PC-3 (cell line): Measurements from ENCODE around the gene NDUFV1. TPM values are rescaled to one million over a fixed set of nuclear protein-coding genes. Genes with fewer than 3 reads are reported as not detected.

ENCODE experiments used
- ATAC-seq: fragments of 200-7000 bp; cut with Tn5 transposase; 2 replicates; pipeline ENCODE4 v1.9.1; 2020; ENCODE audit warnings: mild to moderate bottlenecking, moderate library complexity
- BruUV-seq: library from RNA; stranded (reverse); fragments of 400-500 nt; replicated peaks from 2 replicates; lab custom pipeline; 2021; lab: Mats Ljungman, UMichigan
- CTCF ChIA-PET: fragments of 300-600 bp; sonication (Branson Sonifier 250); formaldehyde crosslinking; loops from one replicate; lab custom pipeline; 2022; ENCODE audit warnings: antibody characterized with exemption; lab: Charles Lee
- POLR2A ChIA-PET: fragments of 300-600 bp; sonication (Branson Sonifier 250); formaldehyde crosslinking; loops from one replicate; lab custom pipeline; 2022; ENCODE audit warnings: antibody characterized with exemption; ENCODE audit not compliant: unreplicated experiment; lab: Charles Lee
- DNase-seq: peaks from one replicate; pipeline ENCODE4 v3.0.0-alpha.2; 2015
- H2AFZ ChIP-seq: fragments of 300-600 bp; sonication (generic); 2 replicates; pipeline ENCODE4 v1.6.0; 2016; ENCODE audit warnings: antibody characterized with exemption, low read length
- H3F3A ChIP-seq: fragments of 300-600 bp; sonication (generic); one replicate; pipeline ENCODE4 v1.6.0; 2017; ENCODE audit warnings: antibody characterized with exemption, low read length, control low read depth, mild to moderate bottlenecking; ENCODE audit not compliant: unreplicated experiment
- H3K27ac ChIP-seq: fragments of 300-600 bp; sonication (generic); 2 replicates; pipeline ENCODE4 v1.5.1; 2016; ENCODE audit warnings: mild to moderate bottlenecking, low read length
- H3K27me3 ChIP-seq: fragments of 300-600 bp; sonication (generic); 2 replicates; pipeline ENCODE4 v1.6.1; 2016; ENCODE audit warnings: low read length, mixed read lengths
- H3K36me3 ChIP-seq: fragments of 300-600 bp; sonication (generic); 2 replicates; pipeline ENCODE4 v1.6.1; 2016; ENCODE audit warnings: low read depth, mixed run types, low read length, mixed read lengths
- H3K4me1 ChIP-seq: fragments of 300-600 bp; sonication (generic); 2 replicates; pipeline ENCODE4 v1.5.1; 2016; ENCODE audit warnings: low read length; ENCODE audit not compliant: insufficient read depth
- H3K4me2 ChIP-seq: fragments of 300-600 bp; sonication (generic); 2 replicates; pipeline ENCODE4 v1.6.0; 2016; ENCODE audit warnings: low read length
- H3K4me3 ChIP-seq: fragments of 300-600 bp; sonication (generic); 2 replicates; pipeline ENCODE4 v1.5.1; 2016; ENCODE audit warnings: mild to moderate bottlenecking, low read length, mixed read lengths
- H3K79me2 ChIP-seq: fragments of 300-600 bp; sonication (generic); 2 replicates; pipeline ENCODE4 v1.6.1; 2017; ENCODE audit warnings: low read length, mixed read lengths
- H3K9ac ChIP-seq: fragments of 300-600 bp; sonication (generic); 2 replicates; pipeline ENCODE4 v1.6.0; 2016; ENCODE audit warnings: mild to moderate bottlenecking, low read length
- H3K9me2 ChIP-seq: fragments of 300-600 bp; sonication (generic); replicated peaks from 2 replicates; pipeline ENCODE4 v1.6.1; 2016; ENCODE audit warnings: mixed run types, low read length, mixed read lengths
- H3K9me3 ChIP-seq: fragments of 300-600 bp; sonication (generic); 2 replicates; pipeline ENCODE4 v1.6.1; 2016; ENCODE audit warnings: low read length, mixed read lengths
- H4K20me1 ChIP-seq: fragments of 300-600 bp; sonication (generic); 2 replicates; pipeline ENCODE4 v1.6.1; 2016; ENCODE audit warnings: low read length, mixed read lengths
- EZH2 ChIP-seq: fragments of 300-600 bp; sonication (generic); IDR thresholded peaks from one replicate; pipeline ENCODE4 v1.6.1; 2017; ENCODE audit warnings: antibody characterized with exemption, mild to moderate bottlenecking, low read length; ENCODE audit not compliant: unreplicated experiment
- EZH2phosphoT487 ChIP-seq: fragments of 300-600 bp; sonication (generic); IDR thresholded peaks from 2 replicates; pipeline ENCODE4 v1.6.1; 2018; ENCODE audit warnings: mild to moderate bottlenecking, antibody characterized with exemption, low read length, borderline replicate concordance
- intact Hi-C: fragments of 100-400 bp; cut with micrococcal nuclease; formaldehyde crosslinking; loops from 2 replicates; pipeline ENCODE4 v1.9.0; 2023
- total RNA-seq: library from RNA; depleted of rRNA; stranded (reverse); fragments of >200 nt; gene quantifications from 2 replicates; pipeline ENCODE4 v1.2.3, GENCODE V29; 2014
- TF ChIP-seq, protein P1 (sequence below): fragments of 300-600 bp; sonication (generic); conservative IDR thresholded peaks from 2 replicates; pipeline ENCODE4 v1.5.1; 2017; ENCODE audit warnings: antibody characterized with exemption, low read depth, mild to moderate bottlenecking, low read length

NDUFV1 gene
- total RNA-seq, 1 experiment from 2014 or later = 499 TPM

DNA sequence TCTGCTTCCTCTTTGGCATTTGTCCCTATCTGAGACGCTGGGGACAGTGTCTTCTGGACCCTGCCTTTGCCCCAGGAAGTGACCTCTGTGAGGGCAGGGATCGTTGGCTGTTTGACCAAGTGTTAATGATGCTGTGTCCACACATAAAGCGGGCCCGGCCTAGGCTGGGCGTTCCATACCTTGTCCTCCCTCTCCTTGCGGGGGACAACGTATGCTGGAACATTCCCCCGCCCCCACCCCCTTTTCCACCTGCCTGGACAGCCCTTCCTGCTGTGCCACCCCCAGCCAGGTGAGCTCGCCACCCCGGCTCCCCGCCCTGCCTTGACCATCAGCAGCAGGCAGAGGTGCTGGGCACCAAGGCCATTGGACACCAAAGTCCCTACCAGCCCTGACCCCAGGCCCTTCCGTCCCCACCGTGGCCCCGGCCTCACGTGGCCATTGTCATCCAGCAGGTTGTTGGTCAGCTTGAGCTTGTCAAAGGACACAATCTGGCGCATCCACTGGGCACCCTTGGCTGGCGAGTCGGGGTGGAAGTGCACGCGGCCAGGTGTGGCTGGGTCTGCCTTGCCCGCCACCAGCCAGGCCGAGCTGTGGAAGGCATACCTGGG, 27.1 kb downstream of the NDUFV1 start:
- no TSS peak for BruUV-seq
- TF ChIP-seq EZH2phosphoT487 = no peak
- TF ChIP-seq, protein P1, sequence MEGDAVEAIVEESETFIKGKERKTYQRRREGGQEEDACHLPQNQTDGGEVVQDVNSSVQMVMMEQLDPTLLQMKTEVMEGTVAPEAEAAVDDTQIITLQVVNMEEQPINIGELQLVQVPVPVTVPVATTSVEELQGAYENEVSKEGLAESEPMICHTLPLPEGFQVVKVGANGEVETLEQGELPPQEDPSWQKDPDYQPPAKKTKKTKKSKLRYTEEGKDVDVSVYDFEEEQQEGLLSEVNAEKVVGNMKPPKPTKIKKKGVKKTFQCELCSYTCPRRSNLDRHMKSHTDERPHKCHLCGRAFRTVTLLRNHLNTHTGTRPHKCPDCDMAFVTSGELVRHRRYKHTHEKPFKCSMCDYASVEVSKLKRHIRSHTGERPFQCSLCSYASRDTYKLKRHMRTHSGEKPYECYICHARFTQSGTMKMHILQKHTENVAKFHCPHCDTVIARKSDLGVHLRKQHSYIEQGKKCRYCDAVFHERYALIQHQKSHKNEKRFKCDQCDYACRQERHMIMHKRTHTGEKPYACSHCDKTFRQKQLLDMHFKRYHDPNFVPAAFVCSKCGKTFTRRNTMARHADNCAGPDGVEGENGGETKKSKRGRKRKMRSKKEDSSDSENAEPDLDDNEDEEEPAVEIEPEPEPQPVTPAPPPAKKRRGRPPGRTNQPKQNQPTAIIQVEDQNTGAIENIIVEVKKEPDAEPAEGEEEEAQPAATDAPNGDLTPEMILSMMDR = no peak
- TF ChIP-seq EZH2 = no peak
- H3K4me3 ChIP-seq = no peak overlapping the region
- H3K27ac ChIP-seq = no peak overlapping the region
- ATAC-seq (no peak), DNase-seq (no peak)
- ChIA-PET POLR2A (no interaction called here), CTCF (no interaction called here)
- no peaks in the 10 kb centered on the region for H3K36me3 ChIP-seq
- no peaks in the 10 kb centered on the region for H3K79me2 ChIP-seq
- no peaks in the 10 kb centered on the region for H3F3A ChIP-seq
- H3K9me2 ChIP-seq = no peaks in the 10 kb centered on the region
- H3K9me3 ChIP-seq = no peaks in the 10 kb centered on the region
- H3K27me3 ChIP-seq = no peaks in the 10 kb centered on the region
- no peak overlapping the region for H3K9ac ChIP-seq
- H3K4me1 ChIP-seq = peaks cover 14% of the 10 kb centered on the region
- H3K4me2 ChIP-seq = no peak overlapping the region
- intact Hi-C loops = no loop called here
- no peaks in the 10 kb centered on the region for H4K20me1 ChIP-seq
- H2AFZ ChIP-seq = no peak overlapping the region

DNA sequence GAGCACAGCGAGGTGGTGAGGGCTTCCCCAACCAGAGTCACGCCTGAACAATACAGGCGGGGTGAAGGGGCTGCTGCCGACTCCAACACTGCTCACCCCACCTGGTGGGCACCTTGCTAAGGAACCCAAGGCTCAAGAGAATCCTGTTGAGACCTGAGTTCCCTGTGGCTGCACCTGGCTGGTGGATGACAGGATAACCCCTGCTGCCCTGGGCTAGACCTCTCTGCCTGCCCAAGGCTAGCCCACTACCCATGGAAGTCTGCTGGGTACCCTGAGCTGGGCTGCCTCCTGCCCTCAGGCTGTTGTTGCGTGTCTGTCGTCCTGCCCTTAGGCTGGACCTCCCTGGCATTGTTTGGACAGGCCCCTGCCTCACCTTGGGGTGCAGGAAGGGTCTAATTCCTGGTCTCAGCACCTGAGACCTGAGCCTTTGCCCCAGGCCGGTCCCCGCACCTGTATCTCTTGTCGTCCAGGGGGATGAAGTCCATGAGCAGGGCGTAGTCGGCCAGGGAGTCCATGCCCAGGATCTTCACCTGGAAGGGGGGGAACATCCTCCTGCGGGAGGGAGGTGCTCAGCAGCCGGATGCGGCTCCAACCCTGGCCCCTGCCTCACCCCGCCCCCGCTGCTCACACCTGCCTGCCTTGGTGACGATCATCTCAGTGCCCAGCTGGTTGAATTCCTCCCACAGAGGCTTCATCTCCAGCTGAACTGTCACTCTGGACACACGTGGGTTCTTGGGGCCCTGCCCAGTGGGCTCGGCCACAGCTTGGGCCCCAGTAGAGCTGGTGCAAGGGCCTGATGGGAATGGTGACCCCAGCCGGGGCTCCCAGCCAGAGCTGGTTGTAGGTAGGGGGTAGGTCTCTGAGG, 27.9 kb downstream of the NDUFV1 start:
- H3F3A ChIP-seq = no peaks in the 10 kb centered on the region
- TF ChIP-seq EZH2phosphoT487 (no peak), EZH2 (no peak)
- TF ChIP-seq, protein P1 = no peak
- H3K9me2 ChIP-seq = no peaks in the 10 kb centered on the region
- H3K79me2 ChIP-seq = no peaks in the 10 kb centered on the region
- no peak overlapping the region for H3K4me3 ChIP-seq
- H4K20me1 ChIP-seq = no peaks in the 10 kb centered on the region
- peaks cover 7% of the 10 kb centered on the region for H3K4me1 ChIP-seq
- H3K4me2 ChIP-seq = no peak overlapping the region
- no peaks in the 10 kb centered on the region for H3K9me3 ChIP-seq
- H3K27me3 ChIP-seq = no peaks in the 10 kb centered on the region
- BruUV-seq = no TSS peak
- H2AFZ ChIP-seq = no peak overlapping the region
- H3K27ac ChIP-seq = no peak overlapping the region
- intact Hi-C loops = no loop called here
- no peak overlapping the region for H3K9ac ChIP-seq
- CTCF ChIA-PET = no interaction called here
- DNase-seq (no peak), ATAC-seq (no peak)
- POLR2A ChIA-PET = no interaction called here
- no peaks in the 10 kb centered on the region for H3K36me3 ChIP-seq

DNA sequence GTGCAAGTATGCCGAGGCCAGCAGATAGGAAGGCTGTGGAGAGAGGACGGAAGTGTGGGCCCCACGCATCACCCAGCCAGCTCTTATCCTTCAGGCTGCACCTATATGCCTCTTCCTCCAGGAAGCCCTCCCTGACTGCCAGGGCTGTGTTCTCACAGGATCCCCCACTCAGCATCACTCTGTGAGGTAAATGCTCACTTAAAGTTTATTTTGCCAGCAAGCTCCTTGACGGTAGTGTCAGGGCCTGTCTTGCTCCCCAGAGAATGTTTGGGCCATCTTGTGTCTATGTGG, 28.4 kb downstream of the NDUFV1 start:
- Histone ChIP-seq H3K9me2 (no peaks in the 10 kb centered on the region), H3K9me3 (no peaks in the 10 kb centered on the region), H3K36me3 (no peaks in the 10 kb centered on the region), H3K9ac (no peak overlapping the region), H3K4me1 (peaks cover 7% of the 10 kb centered on the region), H3K27me3 (no peaks in the 10 kb centered on the region), H3K27ac (no peak overlapping the region), H3K79me2 (no peaks in the 10 kb centered on the region), H3K4me3 (no peak overlapping the region), H4K20me1 (no peaks in the 10 kb centered on the region), H3F3A (no peaks in the 10 kb centered on the region), H3K4me2 (no peak overlapping the region), H2AFZ (no peak overlapping the region)
- ChIA-PET CTCF (no interaction called here), POLR2A (no interaction called here)
- no peak for ATAC-seq
- DNase-seq = no peak
- intact Hi-C loops = no loop called here
- no TSS peak for BruUV-seq
- no peak for TF ChIP-seq EZH2phosphoT487
- TF ChIP-seq, protein P1 = no peak
- no peak for TF ChIP-seq EZH2
